Left cardiac atrium (tissue), 4 donors: ENCODE data around the gene NBPF15. TPM values are rescaled to one million over a fixed set of nuclear protein-coding genes. Genes with fewer than 3 reads are reported as not detected.
"Not testable (repeated sequence)": the region's sequence is repeated elsewhere in the genome, so short reads cannot be mapped to it uniquely, and the experiment has no call there.

Source experiments
- ATAC-seq, 2 donors: fragments of 200-7000 bp; cut with Tn5 transposase; one replicate each; pipeline ENCODE4 v1.9.1; 2020; ENCODE audit warnings: mild to moderate bottlenecking in 2 of 2, moderate library complexity in 2 of 2
- DNase-seq: peaks from one replicate; pipeline ENCODE4 v3.0.0-alpha.2; 2020
- intact Hi-C, 2 donors: fragments of 100-400 bp; cut with DNase I; formaldehyde crosslinking; loops; one replicate each; pipeline versions ENCODE4 v1.14.1 to v1.15.1; 2022 to 2023
- long read RNA-seq: library from polyadenylated mRNA; unstranded; transcript quantifications from one replicate; pipeline ENCODE4 v2.0.0, GENCODE V29; 2021
- total RNA-seq, 2 donors: library from RNA; stranded (reverse); fragmentation: NEBNext Ultra II Directional; extraction: Animal tissue kit (Norgen Biotek cat#: 25700); gene quantifications; one replicate each; pipeline ENCODE4 v1.2.1, GENCODE V29; 2021
- donor health status: DM: no; HTN: yes; CAD: no.
- donor health status: DM: no; HTN: yes; CAD: no; lungs with severe emphysema.
- donor health status: DM: yes; HTN: yes; CAD: no.
- donor health status: Dilated cardiomyopathy.

Gene NBPF15, protein sequence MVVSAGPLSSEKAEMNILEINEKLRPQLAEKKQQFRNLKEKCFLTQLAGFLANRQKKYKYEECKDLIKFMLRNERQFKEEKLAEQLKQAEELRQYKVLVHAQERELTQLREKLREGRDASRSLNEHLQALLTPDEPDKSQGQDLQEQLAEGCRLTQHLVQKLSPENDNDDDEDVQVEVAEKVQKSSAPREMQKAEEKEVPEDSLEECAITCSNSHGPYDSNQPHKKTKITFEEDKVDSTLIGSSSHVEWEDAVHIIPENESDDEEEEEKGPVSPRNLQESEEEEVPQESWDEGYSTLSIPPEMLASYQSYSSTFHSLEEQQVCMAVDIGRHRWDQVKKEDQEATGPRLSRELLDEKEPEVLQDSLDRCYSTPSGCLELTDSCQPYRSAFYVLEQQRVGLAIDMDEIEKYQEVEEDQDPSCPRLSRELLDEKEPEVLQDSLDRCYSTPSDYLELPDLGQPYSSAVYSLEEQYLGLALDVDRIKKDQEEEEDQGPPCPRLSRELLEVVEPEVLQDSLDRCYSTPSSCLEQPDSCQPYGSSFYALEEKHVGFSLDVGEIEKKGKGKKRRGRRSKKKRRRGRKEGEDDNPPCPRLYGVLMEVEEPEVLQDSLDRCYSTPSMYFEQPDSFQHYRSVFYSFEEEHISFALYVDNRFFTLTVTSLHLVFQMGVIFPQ
- total RNA-seq = 10 to 100 TPM; 12.6 to 18.2 TPM
- long read RNA-seq, partial matches to known transcripts = 2 of 7 reads
- long read RNA-seq, other reads (novel, unspliced or antisense) = 5 of 7 reads

DNA sequence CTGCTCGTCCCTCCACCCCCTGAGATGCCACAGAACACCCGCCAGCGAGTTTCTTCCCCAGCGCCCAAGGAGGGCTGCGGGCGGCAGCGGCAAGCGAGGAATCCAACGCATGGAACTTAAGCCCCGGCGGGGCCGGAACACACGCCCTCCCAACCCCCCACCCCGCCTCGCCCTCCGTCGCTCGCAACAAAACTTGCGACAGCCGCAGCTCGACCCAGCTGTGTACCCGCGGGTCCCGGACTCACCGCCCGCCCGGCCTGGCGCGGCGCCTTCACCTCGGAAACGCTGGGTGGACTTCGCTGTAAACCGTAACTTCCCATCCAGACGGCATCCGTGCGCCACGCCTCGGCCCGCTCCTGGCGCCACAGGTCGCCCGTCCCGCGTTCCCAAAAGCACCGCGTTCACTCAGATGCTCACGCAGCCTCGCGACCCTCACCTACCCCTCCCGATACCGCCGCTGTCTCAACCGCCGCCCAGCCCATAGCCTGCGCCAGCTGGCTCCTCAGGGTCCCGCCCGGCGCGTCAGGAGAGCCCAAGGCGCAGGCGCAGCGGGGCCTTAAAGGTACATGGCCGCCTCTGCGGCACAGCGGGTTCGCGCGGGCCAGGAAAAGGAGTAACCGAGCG lies at the start of gene NBPF15:
Gene NBPF15 (minus strand): TSS at position 534 of the 624 bp plus-strand sequence. CDS start 21,666 bp downstream, outside the sequence.
- intact Hi-C loops = not testable (repeated sequence)
- ATAC-seq = peak; percentile 100
- DNase-seq = peak; percentile 83

DNA sequence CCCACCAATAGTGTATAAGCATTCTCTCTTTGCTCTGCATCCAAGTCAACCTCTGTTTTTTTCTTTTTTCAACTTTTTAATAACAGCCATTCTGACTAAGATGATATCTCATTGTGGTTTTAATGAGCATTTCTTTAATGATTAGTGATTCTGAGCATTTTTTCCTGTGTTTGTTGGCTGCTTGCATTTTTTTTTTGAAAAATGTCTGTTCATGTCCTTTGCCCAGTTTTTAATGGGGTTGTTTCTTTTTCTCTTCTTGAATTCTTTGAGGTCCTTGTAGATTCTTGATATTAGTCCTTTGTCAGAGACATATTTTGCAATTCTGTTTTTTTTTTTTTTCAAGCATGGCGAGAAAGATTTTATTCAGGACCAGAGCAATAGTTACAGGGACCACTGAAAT lies 35.0 kb upstream of the NBPF15 start:
- intact Hi-C loops, ATAC-seq: not testable (repeated sequence)

DNA sequence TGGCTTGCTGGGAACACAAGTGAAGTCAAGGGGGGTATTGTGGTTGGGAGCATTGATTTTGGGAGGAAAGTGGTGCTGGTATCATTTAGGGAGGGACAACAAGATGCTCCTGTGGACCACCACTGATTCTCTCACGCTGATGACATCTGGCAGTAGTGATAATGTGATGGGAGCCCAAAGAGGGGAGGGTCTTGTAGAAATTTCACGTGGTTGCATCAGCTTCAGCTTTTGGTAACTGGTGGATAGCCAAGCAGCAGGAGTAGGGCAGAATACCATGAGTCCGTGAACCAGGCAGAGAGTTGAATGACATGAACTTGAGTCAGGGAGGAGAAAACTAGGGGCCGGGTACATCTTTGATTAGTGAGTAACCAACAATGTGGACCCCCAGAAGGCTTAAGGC lies 32.7 kb upstream of the NBPF15 start:
- DNase-seq, ATAC-seq, intact Hi-C loops: not testable (repeated sequence)

More for the DNA sequence above, 35.0 kb upstream of the NBPF15 start:
- DNase-seq = not testable (repeated sequence)

DNA sequence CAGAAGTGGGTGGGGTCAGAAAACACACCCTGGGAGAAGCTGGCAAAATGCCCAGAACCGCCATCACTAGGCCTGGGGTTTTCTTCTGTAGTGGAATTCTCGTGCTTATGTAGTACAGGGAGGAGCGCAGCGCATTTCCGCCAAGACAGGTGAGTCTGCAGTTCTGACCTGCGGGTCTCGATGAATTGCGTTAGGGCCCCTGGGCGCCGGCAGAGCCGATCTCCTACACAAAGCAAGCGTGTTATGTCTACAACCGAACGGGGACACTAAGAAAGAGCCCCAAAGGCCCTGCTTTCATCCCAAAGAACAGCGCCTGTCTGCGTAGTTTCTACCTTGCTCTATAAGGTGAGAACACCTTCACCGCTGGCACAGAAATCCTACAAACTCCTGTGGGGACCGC lies 28.9 kb upstream of the NBPF15 start:
- DNase-seq, intact Hi-C loops, ATAC-seq: not testable (repeated sequence)

DNA sequence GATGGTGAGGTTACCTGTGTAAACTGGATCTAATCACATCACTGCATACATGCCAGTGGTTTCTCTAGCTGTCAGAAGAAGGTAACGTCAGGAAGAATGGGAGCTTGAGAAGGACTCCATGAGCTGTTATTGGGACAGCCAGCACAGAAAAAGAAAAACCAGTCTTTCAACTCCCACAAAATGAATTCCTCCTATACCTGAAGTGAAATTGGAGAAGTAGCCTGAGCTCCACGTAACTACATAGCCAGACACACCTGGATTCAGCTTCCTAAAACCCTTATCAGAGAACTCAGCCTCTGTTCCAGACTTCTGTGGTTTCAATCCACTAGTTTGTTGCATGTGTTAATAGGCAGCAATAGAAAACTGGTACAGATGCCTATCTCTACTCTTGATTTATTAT lies 25.5 kb upstream of the NBPF15 start:
- DNase-seq, ATAC-seq, intact Hi-C loops: not testable (repeated sequence)

DNA sequence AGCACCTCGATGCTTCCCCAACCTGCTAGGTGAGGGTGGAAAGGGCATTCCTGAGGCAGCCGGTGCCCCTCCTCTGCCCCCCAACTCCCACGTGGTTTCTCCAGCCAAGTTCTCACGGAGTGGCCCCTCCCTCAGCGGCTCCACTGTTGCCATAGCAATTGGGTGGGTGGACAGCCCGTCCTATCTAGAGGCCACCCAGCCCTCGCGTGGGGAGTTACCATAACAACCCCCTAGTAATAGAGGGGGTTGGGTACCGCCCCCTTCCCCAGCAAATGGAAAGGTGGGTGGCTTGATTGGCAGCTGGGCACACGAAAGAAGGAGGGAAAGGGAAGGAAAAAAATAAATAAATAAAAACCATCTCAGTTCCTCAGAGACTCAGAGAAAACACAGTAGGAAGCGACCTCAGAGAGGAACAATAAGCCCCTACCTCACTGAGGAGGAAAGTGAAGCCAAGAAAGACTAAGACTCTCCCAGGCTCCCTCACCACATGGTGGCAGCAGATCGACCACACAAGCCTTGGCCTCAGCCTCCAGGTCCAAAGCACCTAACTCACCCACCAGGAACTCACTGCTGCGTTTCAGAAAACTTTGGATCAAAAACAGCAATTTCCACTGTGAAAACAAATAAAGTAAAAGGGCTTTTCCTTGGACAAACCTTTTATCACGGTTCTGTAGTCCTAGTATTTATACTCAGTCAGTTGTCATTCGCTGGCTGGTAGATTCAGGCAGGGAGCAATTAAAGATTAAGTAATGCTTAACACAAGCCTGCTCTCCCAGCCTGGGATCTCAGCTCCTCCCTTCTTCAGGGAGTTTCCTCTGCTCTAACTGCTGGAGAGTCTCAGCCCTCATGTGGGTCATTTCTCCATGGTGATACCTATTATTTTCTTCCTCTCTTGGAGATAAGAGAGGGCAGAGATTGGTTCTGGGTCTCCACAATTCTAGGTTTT lies 23.9 kb upstream of the NBPF15 start:
- ATAC-seq = peak in 1 of 2 donors; percentile 40
- DNase-seq, intact Hi-C loops: not testable (repeated sequence)

DNA sequence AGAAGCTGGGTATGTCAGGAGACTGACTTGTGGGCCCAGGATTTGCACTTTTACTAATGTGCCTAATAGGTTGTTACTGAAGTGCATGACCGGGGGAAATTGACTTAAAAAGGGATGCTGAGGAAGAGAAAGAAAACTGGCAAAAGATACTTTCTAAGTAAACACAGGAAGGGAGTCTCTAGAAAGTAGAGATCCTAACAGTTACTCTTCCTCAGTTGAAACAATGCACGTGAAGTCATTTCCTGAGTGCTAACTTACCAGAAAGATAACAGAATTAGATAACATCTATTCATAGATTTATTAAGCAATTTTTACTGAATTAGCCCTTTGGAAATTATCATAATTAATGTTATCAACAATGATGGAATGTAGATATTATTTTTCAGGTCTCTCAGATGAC lies 12.4 kb upstream of the NBPF15 start:
- intact Hi-C loops, ATAC-seq, DNase-seq: not testable (repeated sequence)

DNA sequence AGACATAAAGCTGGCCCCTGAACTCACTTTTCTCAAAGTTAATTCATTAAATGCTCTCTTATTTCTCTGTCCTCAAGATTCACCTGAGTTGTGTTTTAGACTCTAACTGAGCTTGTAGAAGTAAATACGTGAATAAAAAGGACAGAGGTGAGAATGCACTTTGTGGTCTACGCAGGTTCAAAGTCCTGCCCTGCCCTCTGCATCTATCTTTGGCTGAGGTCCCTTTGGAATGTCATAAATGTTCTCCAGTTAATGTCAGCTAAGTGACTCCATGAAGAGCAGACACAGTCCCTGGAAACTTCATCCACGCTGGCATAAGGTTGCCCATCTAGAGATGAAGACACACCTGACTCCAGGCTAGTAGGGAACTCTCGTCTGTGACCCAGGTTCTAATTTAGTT lies 10.0 kb upstream of the NBPF15 start:
- ATAC-seq, intact Hi-C loops, DNase-seq: not testable (repeated sequence)

DNA sequence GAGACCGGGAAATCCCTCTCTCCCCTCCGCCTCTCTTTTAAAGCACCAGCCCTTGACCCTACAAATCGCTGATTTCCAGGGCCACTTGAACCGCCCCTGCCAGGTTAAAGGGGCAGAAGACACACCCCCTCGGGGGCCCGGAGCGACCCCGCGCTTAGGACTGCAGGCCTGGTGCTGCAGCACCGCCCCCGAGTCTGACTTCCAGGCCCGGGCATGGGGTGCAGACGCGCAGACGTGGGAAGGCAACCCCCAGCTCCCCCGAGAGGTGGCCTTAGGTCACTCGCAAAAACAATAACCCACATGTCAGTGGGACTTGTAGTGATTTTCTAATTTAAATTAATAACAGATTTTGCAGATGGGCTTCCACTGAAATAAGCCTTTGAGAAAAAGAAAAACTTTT lies 309 bp upstream of the NBPF15 start:
- intact Hi-C loops, DNase-seq: not testable (repeated sequence)
- peak in 1 of 2 donors; percentile 5 for ATAC-seq

DNA sequence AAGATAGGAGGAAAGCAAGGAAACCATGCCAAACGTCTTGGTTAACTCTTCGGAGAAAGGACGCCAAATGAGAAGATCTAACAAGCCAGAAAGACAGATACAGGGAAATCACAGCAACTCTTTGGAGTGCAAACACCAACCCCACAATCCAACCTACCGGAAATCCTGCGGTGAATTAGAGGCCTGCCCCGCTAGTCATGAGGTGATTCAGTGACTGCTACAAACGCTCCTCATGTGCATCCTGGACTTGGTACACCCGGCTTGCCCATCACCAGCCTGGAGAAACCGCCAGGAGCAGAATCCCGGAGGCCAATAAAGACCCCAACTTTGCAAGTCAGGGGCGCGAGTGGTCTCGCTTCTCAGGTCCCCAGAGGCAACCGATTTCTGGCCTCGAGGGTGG lies 783 bp downstream of the NBPF15 start:
- DNase-seq, intact Hi-C loops: not testable (repeated sequence)
- ATAC-seq = peak; percentile 66 to 90

DNA sequence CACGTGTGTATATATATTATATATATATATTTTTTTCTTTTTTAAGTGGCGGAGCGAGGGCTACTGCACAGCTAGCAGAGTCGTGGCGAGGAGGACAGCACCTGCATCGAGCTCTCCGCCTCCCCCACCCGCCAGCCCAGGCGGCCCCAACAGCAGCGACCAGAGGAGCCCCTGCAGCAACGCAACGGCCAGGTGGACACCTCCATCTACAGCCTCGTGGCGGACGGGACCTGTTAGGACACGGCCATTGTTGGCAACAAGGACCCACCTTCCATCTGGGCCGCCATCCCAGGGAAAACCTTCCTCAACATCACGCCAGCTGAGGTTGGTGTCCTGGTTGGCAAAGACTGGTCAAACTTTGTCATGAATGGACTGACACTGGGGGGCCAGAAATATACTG lies 19.1 kb downstream of the NBPF15 start:
- DNase-seq, intact Hi-C loops: not testable (repeated sequence)

DNA sequence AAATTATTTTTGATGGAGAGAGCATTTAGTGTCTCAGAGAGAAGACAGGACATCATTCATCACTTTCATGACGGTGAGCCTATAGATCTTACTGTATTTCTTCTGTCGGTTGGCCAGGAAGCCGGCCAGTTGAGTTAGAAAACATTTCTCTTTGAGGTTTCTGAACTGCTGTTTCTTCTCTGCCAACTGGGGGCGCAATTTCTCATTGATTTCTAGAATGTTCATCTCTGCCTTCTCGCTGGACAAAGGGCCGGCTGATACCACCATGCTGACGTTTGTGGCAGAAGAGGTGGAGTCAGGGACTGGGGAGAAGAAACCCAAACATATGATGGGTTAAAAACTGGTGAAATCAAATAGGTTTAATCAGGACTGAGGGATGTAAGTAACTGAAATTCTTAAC lies 21.7 kb downstream of the NBPF15 start:
- intact Hi-C loops, DNase-seq, ATAC-seq: not testable (repeated sequence)

More for the DNA sequence above, 19.1 kb downstream of the NBPF15 start:
- not testable (repeated sequence) for ATAC-seq

DNA sequence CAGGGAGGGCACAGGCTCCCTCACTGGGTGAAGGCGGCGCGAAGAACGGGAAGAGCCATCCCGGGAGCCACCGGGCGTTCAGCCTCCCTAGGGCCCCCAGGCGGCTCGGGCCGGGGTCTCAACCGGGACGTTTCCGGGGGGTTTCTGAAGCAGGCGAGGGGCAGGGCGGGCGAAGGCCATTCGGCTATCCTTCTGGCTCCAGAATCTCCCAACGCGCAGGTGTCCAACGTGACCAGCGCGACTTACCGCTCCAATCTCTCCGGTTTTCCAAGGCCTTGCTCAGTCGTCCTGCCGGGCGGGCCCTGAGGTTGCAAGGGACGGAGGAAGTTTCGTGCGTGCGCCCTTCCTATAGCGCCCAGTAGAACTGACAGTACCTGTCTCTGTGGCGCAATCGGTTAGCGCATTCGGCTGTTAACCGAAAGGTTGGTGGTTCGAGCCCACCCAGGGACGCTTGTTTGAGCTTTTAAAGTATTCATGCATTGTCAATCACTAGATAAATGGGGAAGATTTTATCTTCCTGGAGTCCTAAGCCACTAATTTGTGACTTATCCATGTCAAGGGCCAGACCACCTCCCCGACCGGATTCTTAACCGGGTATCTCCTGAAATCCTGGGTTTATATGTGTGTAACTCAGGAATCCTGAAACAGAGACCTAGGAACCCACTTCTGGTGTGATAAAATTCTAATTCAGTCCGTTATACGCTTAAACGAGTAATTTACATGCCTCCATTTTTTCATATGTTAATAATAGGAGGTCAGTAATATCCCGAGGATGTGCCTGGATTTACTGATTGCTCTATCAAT lies 42.4 kb downstream of the NBPF15 start:
- ATAC-seq, intact Hi-C loops: not testable (repeated sequence)
- peak; percentile 46 for DNase-seq

DNA sequence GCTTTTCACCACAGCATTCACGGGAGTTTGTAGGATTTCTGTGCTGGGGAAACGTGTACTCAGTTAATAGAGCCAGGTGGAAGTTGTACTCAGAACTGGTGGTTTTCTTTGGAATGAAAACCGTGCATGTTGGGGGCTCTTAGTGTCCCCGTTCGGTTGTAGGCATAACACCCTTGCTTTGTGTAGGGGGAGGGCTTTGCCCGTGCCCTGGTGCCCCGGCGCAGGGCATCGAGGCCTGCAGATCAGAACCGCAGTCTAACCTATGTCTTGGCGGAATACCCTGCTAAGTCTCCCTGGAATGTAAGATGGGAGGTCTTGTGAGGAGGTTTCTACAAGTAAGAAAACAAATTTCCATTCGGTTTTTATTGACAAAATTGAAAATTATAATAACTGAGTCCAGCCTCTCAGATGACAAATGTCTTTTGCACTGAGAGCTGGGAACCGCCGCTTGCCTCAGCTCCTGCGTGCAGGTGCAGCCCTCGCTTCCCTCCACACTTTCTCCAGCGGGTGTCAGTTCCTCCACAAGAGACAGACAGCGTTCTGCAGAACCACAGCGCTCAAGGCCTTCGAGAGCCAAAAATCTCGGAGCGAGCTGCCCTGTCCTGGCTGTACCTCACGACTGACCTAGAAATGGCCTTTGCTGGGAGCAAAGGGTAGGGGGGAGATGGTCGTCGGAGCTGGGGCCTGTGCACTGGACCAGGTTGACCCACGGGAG lies 47.9 kb downstream of the NBPF15 start:
- intact Hi-C loops, DNase-seq: not testable (repeated sequence)
- ATAC-seq = peak in 1 of 2 donors; percentile 2

DNA sequence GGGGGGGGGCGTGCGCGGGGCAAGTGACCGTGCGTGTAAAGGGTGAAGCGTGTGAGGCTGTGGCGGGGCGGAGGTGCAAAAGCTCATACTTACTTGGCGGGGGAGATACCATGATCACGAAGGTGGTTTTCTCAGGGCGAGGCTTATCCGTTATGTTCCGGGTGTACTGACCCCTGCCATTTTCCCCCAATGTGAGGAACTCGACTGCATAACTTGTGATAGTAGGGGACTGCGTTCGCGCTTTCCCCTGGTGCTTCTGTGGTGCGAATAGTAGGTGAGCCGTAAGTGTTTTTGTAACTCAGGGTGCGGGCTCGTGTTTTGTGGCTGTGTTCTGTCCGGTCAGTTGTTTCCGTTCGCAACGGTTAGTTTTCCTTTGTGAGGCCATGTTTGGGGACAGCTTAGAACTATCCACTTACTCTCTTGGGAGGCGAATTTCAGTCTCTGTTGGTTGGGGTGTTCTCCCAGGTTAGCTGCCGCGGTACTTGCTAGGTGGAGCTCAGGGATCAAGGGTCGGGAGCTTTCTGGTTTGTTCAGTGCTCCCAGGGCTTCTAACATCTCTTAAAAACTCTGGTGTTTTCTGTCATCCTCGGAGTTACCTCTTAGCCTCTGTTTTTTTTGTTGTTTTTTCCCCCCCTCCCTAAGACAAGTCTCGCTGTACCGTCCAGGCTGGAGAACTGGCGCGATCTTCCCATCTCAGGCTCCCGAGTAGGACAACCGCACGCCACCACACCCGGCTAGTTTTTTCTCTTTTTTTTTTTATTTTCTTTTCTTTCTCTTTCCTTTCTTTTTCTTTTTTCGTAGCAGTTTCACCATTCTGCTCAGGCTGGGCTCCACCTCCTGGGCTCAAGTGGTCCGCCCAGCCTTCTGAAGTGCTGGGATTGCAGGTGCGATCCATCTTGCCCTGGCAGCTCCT lies 48.7 kb downstream of the NBPF15 start:
- DNase-seq = peak; percentile 83
- intact Hi-C loops = not testable (repeated sequence)
- ATAC-seq = peak; percentile 87 to 96

DNA sequence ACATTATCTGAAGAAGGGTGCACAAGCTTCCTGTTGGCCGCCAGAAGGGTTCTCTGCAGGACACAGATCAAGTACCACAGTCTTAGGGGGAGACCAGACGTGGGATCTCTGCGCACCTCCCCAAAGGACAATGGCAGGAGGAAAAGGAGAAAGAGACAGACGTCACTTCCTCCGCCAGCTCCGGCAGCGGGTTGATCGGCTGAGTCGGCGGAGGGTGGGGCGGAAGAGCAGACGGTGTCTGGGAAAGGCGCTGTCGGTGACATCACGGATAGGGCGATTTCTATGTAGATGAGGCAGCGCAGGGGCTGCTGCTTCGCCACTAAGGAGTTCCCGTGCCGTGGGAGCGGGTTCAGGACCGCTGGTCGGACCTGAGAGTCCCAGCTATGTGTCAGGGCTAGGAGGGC lies 49.4 kb downstream of the NBPF15 start:
- intact Hi-C loops = not testable (repeated sequence)
- peak; percentile 71 for DNase-seq
- ATAC-seq = peak; percentile 93 to 96
